Fibroblast of lung (primary cell): ENCODE results near the gene SPTBN2. TPM values are rescaled to one million over a fixed set of nuclear protein-coding genes. Genes with fewer than 3 reads are reported as not detected.

Source experiments
- DNase-seq, 2 donors: peaks; one replicate each; pipeline versions ENCODE4 v3.0.0 to v3.0.0-alpha.2; 2010; ENCODE audit warnings: low read depth in 2 of 2
- H2AFZ ChIP-seq: 2 replicates; pipeline ENCODE4 v1.5.1; 2012; ENCODE audit warnings: low read length, control low read depth, inconsistent platforms
- H3K27ac ChIP-seq: 2 replicates; pipeline ENCODE4 v1.5.1; 2011; ENCODE audit warnings: low read length, control low read depth; ENCODE audit not compliant: insufficient read depth
- H3K27me3 ChIP-seq: 2 replicates; pipeline ENCODE4 v1.5.1; 2011; ENCODE audit warnings: mild to moderate bottlenecking, low read length; ENCODE audit not compliant: control insufficient read depth, insufficient read depth
- H3K36me3 ChIP-seq: 2 replicates; pipeline ENCODE4 v1.5.1; 2011; ENCODE audit warnings: low read length; ENCODE audit not compliant: control insufficient read depth, insufficient read depth
- H3K4me1 ChIP-seq: 2 replicates; pipeline ENCODE4 v1.5.1; 2011; ENCODE audit warnings: low read length; ENCODE audit not compliant: control insufficient read depth, insufficient read depth; ENCODE audit errors: extremely low read depth
- H3K4me2 ChIP-seq: 2 replicates; pipeline ENCODE4 v1.5.1; 2011; ENCODE audit warnings: low read length, control low read depth; ENCODE audit not compliant: insufficient read depth; ENCODE audit errors: extremely low read depth
- H3K4me3 ChIP-seq, 4 experiments: fragments of 200-600 bp in 1 of 4; sonication (generic) in 1 of 4; replicated peaks in 1 of 4; 2 replicates each; pipeline ENCODE4 v1.5.1; 2011 to 2016; ENCODE audit warnings: low read length in 4 of 4, low read depth in 3 of 4, mild to moderate bottlenecking in 3 of 4, control low read depth in 2 of 4, inconsistent platforms in 1 of 4, mixed read lengths in 1 of 4; ENCODE audit not compliant: insufficient read depth in 1 of 4; ENCODE audit errors: control extremely low read depth in 1 of 4
- H3K79me2 ChIP-seq: 2 replicates; pipeline ENCODE4 v1.5.1; 2012; ENCODE audit warnings: mild to moderate bottlenecking, low read length, inconsistent platforms; ENCODE audit not compliant: control insufficient read depth, insufficient read depth
- H3K9ac ChIP-seq: 2 replicates; pipeline ENCODE4 v1.5.1; 2011; ENCODE audit warnings: mild to moderate bottlenecking, low read length, control low read depth; ENCODE audit not compliant: insufficient read depth
- H3K9me3 ChIP-seq: 2 replicates; pipeline ENCODE4 v1.5.1; 2012; ENCODE audit warnings: low read depth, low read length; ENCODE audit not compliant: control insufficient read depth, insufficient read depth
- H4K20me1 ChIP-seq: 2 replicates; pipeline ENCODE4 v1.5.1; 2011; ENCODE audit warnings: low read length; ENCODE audit not compliant: control insufficient read depth, insufficient read depth; ENCODE audit errors: extremely low read depth
- EZH2 ChIP-seq: IDR thresholded peaks from 2 replicates; pipeline ENCODE4 v1.5.1; 2012; ENCODE audit warnings: low read length, control low read depth, mild to moderate bottlenecking; ENCODE audit errors: missing control alignments
- polyA plus RNA-seq, 2 donors: library from polyadenylated mRNA; depleted of rRNA in 1 of 2; stranded (reverse) in 1 of 2; unstranded in 1 of 2; fragments of >200 nt; gene quantifications; 2 replicates each; pipeline ENCODE4 v1.2.1, GENCODE V29; 2011 to 2012; ENCODE audit warnings: missing spikeins in 1 of 2
- total RNA-seq: library from RNA; depleted of rRNA; stranded (reverse); fragments of >200 nt; gene quantifications from 2 replicates; pipeline ENCODE4 v1.2.1, GENCODE V29; 2014
- TF ChIP-seq, protein P1 (sequence below), 2 donors: IDR thresholded peaks in 1 of 2; conservative IDR thresholded peaks in 1 of 2; 1 replicate in 1 of 2; 2 replicates in 1 of 2; pipeline ENCODE4 v1.5.1; 2011 to 2012; ENCODE audit warnings: low read length in 2 of 2, control low read depth in 1 of 2, inconsistent platforms in 1 of 2, low read depth in 1 of 2, mild to moderate bottlenecking in 1 of 2

The SPTBN2 gene
- total and polyA plus RNA-seq, 2 donors (not counting 1 experiment from before 2014, with no cell fraction given), result 0.09 to 0.99 TPM

DNA sequence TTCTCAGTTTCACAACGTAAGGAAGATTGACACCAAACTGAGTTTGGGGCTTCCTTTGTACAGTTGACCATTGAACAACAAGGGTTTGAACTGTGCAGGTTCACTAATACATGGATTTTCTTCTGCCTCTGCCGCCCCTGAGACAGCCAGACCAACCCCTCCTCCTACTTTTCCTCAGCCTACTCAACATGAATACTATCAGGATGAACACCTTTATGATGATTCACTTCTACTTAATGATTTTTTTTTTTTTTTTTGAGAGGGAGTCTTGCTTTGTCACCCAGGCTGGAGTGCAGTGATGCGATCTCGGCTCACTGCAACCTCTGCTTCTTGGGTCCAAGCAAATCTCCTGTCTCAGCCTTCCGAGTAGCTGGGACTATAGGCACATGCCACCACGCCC, 75.9 kb downstream of the SPTBN2 start:
- H3K9me3 ChIP-seq, result no peaks in the 10 kb centered on the region
- H3K27ac ChIP-seq, result no peak overlapping the region
- TF ChIP-seq EZH2, result no peak
- TF ChIP-seq, protein P1, sequence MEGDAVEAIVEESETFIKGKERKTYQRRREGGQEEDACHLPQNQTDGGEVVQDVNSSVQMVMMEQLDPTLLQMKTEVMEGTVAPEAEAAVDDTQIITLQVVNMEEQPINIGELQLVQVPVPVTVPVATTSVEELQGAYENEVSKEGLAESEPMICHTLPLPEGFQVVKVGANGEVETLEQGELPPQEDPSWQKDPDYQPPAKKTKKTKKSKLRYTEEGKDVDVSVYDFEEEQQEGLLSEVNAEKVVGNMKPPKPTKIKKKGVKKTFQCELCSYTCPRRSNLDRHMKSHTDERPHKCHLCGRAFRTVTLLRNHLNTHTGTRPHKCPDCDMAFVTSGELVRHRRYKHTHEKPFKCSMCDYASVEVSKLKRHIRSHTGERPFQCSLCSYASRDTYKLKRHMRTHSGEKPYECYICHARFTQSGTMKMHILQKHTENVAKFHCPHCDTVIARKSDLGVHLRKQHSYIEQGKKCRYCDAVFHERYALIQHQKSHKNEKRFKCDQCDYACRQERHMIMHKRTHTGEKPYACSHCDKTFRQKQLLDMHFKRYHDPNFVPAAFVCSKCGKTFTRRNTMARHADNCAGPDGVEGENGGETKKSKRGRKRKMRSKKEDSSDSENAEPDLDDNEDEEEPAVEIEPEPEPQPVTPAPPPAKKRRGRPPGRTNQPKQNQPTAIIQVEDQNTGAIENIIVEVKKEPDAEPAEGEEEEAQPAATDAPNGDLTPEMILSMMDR (conservative IDR thresholded peaks at IDR 0.05 in 1 of 2, IDR thresholded peaks at IDR 0.05 in 1 of 2; ENCODE audit: low read depth in 1 of 2, low read length in 2 of 2), result no peak
- H3K9ac ChIP-seq, result no peak overlapping the region
- no peak overlapping the region for H2AFZ ChIP-seq
- no peaks in the 10 kb centered on the region for H3K4me1 ChIP-seq
- peak in 1 of 2 donors; percentile 57 for DNase-seq
- no peaks in the 10 kb centered on the region for H4K20me1 ChIP-seq
- H3K4me3 ChIP-seq, result no peak overlapping the region
- H3K4me2 ChIP-seq, result no peak overlapping the region
- H3K79me2 ChIP-seq, result peaks cover 28% of the 10 kb centered on the region
- no peaks in the 10 kb centered on the region for H3K27me3 ChIP-seq
- H3K36me3 ChIP-seq, result peaks cover 5% of the 10 kb centered on the region

DNA sequence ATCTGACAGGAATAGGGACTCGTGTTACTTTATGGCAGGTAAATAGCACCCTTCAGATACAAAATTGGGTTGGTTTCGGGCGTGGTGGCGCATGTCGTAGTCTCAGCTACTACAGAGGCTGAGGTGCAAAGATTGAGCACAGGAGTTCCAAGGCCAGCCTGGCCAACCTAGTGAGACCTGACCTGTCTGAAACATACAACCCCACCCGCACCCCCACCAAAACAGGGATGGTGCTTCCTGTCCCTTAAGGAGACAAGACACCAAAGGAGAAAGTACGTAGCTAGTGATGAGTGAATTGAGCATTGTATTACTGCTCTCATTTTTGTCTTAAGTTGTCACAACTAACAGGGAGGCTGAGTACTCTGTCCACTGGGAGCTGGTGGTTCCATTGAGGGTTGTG, 76.4 kb downstream of the SPTBN2 start:
- Histone ChIP-seq H3K36me3 (peaks cover 5% of the 10 kb centered on the region), H3K4me2 (no peak overlapping the region), H3K9me3 (no peaks in the 10 kb centered on the region), H3K4me3 (no peak overlapping the region), H3K27ac (no peak overlapping the region), H3K9ac (no peak overlapping the region), H2AFZ (no peak overlapping the region), H3K79me2 (peaks cover 30% of the 10 kb centered on the region), H4K20me1 (no peaks in the 10 kb centered on the region), H3K27me3 (no peaks in the 10 kb centered on the region), H3K4me1 (no peaks in the 10 kb centered on the region)
- TF ChIP-seq EZH2, result no peak
- TF ChIP-seq, protein P1 (conservative IDR thresholded peaks at IDR 0.05 in 1 of 2, IDR thresholded peaks at IDR 0.05 in 1 of 2; ENCODE audit: low read depth in 1 of 2, low read length in 2 of 2), result no peak
- no peak for DNase-seq

DNA sequence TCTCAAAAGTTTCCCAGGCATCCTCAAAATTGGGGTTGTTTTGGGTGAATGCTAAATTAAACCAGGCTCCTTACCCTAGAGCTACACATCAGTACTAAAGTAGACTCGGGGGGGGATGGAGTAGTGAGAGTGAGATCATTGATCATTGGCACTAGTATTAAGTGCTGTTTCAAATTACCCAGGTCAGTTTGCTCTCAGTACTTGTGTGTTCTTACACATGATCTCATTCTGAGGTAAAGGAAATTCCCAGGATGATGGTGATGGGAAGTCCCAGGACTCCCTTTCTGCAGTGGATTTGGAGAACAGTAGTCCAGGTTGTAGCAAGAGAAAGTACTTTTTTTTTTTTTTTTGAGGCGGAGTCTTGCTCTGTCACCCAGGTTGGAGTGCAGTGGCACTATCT, 78.0 kb downstream of the SPTBN2 start:
- Histone ChIP-seq H3K79me2 (peaks cover 47% of the 10 kb centered on the region), H3K36me3 (peaks cover 15% of the 10 kb centered on the region), H3K4me1 (no peaks in the 10 kb centered on the region), H4K20me1 (no peaks in the 10 kb centered on the region), H3K27me3 (no peaks in the 10 kb centered on the region), H2AFZ (no peak overlapping the region), H3K4me3 (no peak overlapping the region), H3K9ac (no peak overlapping the region), H3K9me3 (no peaks in the 10 kb centered on the region), H3K4me2 (no peak overlapping the region), H3K27ac (no peak overlapping the region)
- TF ChIP-seq, protein P1 (conservative IDR thresholded peaks at IDR 0.05 in 1 of 2, IDR thresholded peaks at IDR 0.05 in 1 of 2; ENCODE audit: low read depth in 1 of 2, low read length in 2 of 2), result no peak
- no peak for TF ChIP-seq EZH2
- peak in 1 of 2 donors; percentile 47 for DNase-seq
